Mesendoderm (in vitro differentiated cells): ENCODE data around the gene NFIA.

ENCODE experiments used
- DNase-seq: peaks from one replicate; pipeline ENCODE4 v3.0.0; 2013
- H2AK5ac ChIP-seq: 2 replicates; pipeline ENCODE4 v1.6.1; 2013; ENCODE audit warnings: low read length, inconsistent platforms
- H2BK120ac ChIP-seq: 2 replicates; pipeline ENCODE4 v1.6.1; 2013; ENCODE audit warnings: low read depth, mild to moderate bottlenecking, low read length, moderate library complexity, mixed read lengths
- H2BK15ac ChIP-seq: replicated peaks from 2 replicates; pipeline ENCODE4 v1.6.1; 2013; ENCODE audit warnings: low read depth, mild to moderate bottlenecking, moderate library complexity
- H2BK5ac ChIP-seq: 2 replicates; pipeline ENCODE4 v1.6.1; 2013; ENCODE audit warnings: low read length, inconsistent platforms
- H3K18ac ChIP-seq: 2 replicates; pipeline ENCODE4 v1.6.1; 2013; ENCODE audit warnings: mild to moderate bottlenecking, low read length, mixed read lengths
- H3K23ac ChIP-seq: one replicate; pipeline ENCODE4 v1.6.1; 2013; ENCODE audit warnings: low read length
- H3K27ac ChIP-seq: 2 replicates; pipeline ENCODE4 v1.5.1; 2013; ENCODE audit warnings: low read depth, mild to moderate bottlenecking, inconsistent platforms, low read length, moderate library complexity
- H3K27me3 ChIP-seq: 2 replicates; pipeline ENCODE4 v1.6.1; 2013; ENCODE audit warnings: low read length, control low read depth, mild to moderate bottlenecking, inconsistent platforms; ENCODE audit not compliant: insufficient read depth, poor library complexity
- H3K36me3 ChIP-seq: 2 replicates; pipeline ENCODE4 v1.6.1; 2013; ENCODE audit warnings: low read length, inconsistent platforms; ENCODE audit not compliant: control insufficient read depth, insufficient read depth
- H3K4ac ChIP-seq: one replicate; pipeline ENCODE4 v1.6.1; 2013; ENCODE audit warnings: low read depth, mild to moderate bottlenecking, low read length, moderate library complexity
- H3K4me1 ChIP-seq: 2 replicates; pipeline ENCODE4 v1.6.1; 2013; ENCODE audit warnings: low read depth, low read length, inconsistent platforms; ENCODE audit not compliant: control insufficient read depth
- H3K4me2 ChIP-seq: 2 replicates; pipeline ENCODE4 v1.6.1; 2013; ENCODE audit warnings: low read length
- H3K4me3 ChIP-seq: 2 replicates; pipeline ENCODE4 v1.5.1; 2013; ENCODE audit warnings: mild to moderate bottlenecking, low read length
- H3K56ac ChIP-seq: one replicate; pipeline ENCODE4 v1.6.1; 2013; ENCODE audit warnings: low read length
- H3K79me1 ChIP-seq: 2 replicates; pipeline ENCODE4 v1.6.1; 2013; ENCODE audit warnings: low read length, inconsistent platforms
- H3K79me2 ChIP-seq: 2 replicates; pipeline ENCODE4 v1.6.1; 2013; ENCODE audit warnings: mild to moderate bottlenecking, low read length; ENCODE audit not compliant: control insufficient read depth, insufficient read depth
- H3K9ac ChIP-seq: 2 replicates; pipeline ENCODE4 v1.6.1; 2013; ENCODE audit warnings: low read length, inconsistent platforms
- H4K5ac ChIP-seq: one replicate; pipeline ENCODE4 v1.6.1; 2013; ENCODE audit warnings: low read length
- H4K8ac ChIP-seq: one replicate; pipeline ENCODE4 v1.6.1; 2013; ENCODE audit warnings: low read depth, mild to moderate bottlenecking, control low read depth, low read length, moderate library complexity
- WGBS: extraction: QIAGEN DNeasy Blood & Tissue Kit; methylation state at CpG from one replicate; pipeline ENCODE4 v1.1.7; 2013; ENCODE audit warnings: low lambda C conversion rate, missing lambda C conversion rate; ENCODE audit not compliant: insufficient coverage; ENCODE audit errors: extremely low coverage; 5-methylcytosine and 5-hydroxymethylcytosine counted together

Gene NFIA

GRCh38 chr1:61204528-61204927 is 122.2 kb downstream of the NFIA start:
- no CpG with 5 or more reads among the region's 1 CpG for WGBS

DNA sequence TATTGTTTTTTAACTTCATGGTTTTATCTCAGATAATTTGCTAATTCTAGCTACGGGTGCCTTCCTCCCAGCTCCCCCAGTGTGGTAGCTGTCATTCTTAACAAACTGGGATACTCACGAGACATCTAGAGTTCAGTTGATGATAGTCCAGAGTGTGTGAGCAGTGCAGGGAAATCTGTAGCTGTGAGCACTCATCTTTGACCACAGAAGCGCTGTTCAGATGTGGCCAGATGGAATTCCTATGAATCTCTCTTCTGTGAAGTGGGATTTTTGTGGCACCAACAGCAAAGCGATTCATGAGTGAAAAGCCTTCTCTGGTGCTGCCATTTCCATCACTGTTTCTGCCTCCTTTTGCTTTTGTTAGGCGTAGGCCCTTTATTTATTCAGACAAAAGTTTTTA is 125.1 kb downstream of the NFIA start:
- no peak overlapping the region for H3K4me2 ChIP-seq
- no peaks in the 10 kb centered on the region for H3K79me2 ChIP-seq
- no peaks in the 10 kb centered on the region for H3K79me1 ChIP-seq
- no peak overlapping the region for H3K4me3 ChIP-seq
- no peak overlapping the region for H2BK120ac ChIP-seq
- H2BK5ac ChIP-seq: no peak overlapping the region
- no peaks in the 10 kb centered on the region for H3K36me3 ChIP-seq
- no peak overlapping the region for H3K56ac ChIP-seq
- H3K4ac ChIP-seq: no peak overlapping the region
- H4K8ac ChIP-seq: no peak overlapping the region
- H3K18ac ChIP-seq: no peak overlapping the region
- no peaks in the 10 kb centered on the region for H3K4me1 ChIP-seq
- no peak overlapping the region for H3K9ac ChIP-seq
- H4K5ac ChIP-seq: no peak overlapping the region
- no peak overlapping the region for H2BK15ac ChIP-seq
- no peaks in the 10 kb centered on the region for H3K27me3 ChIP-seq
- WGBS: no CpG with 5 or more reads among the region's 5 CpGs
- H3K23ac ChIP-seq: no peak overlapping the region
- no peak for DNase-seq
- H3K27ac ChIP-seq: no peak overlapping the region
- no peak overlapping the region for H2AK5ac ChIP-seq

More at GRCh38 chr1:61204528-61204927, 122.2 kb downstream of the NFIA start:
- Histone ChIP-seq H3K4me2 (no peak overlapping the region), H3K27ac (no peak overlapping the region), H4K8ac (no peak overlapping the region), H3K9ac (no peak overlapping the region), H3K36me3 (no peaks in the 10 kb centered on the region), H3K4me1 (no peaks in the 10 kb centered on the region), H3K79me1 (no peaks in the 10 kb centered on the region), H4K5ac (no peak overlapping the region), H3K56ac (no peak overlapping the region), H3K4me3 (no peak overlapping the region), H2AK5ac (no peak overlapping the region), H3K23ac (no peak overlapping the region), H3K4ac (no peak overlapping the region), H2BK120ac (no peak overlapping the region), H3K18ac (no peak overlapping the region), H2BK15ac (no peak overlapping the region), H3K79me2 (no peaks in the 10 kb centered on the region), H3K27me3 (no peaks in the 10 kb centered on the region), H2BK5ac (no peak overlapping the region)
- no peak for DNase-seq

- no peaks in the 10 kb centered on the region for H3K79me2 ChIP-seq
- no peaks in the 10 kb centered on the region for H3K27me3 ChIP-seq
- no peaks in the 10 kb centered on the region for H3K4me1 ChIP-seq
- H2BK120ac ChIP-seq: no peak overlapping the region
- no peak overlapping the region for H2BK5ac ChIP-seq
- no peak overlapping the region for H3K18ac ChIP-seq
- H4K5ac ChIP-seq: no peak overlapping the region
- DNase-seq: no peak
- H3K9ac ChIP-seq: no peak overlapping the region
- H4K8ac ChIP-seq: no peak overlapping the region
- no peak overlapping the region for H3K4ac ChIP-seq
- no peaks in the 10 kb centered on the region for H3K79me1 ChIP-seq
- H3K36me3 ChIP-seq: no peaks in the 10 kb centered on the region
- H2AK5ac ChIP-seq: no peak overlapping the region
- no peak overlapping the region for H3K4me2 ChIP-seq
- H3K27ac ChIP-seq: no peak overlapping the region
- no peak overlapping the region for H3K23ac ChIP-seq
- H2BK15ac ChIP-seq: no peak overlapping the region
- H3K4me3 ChIP-seq: no peak overlapping the region
- H3K56ac ChIP-seq: no peak overlapping the region
Observed at GRCh38 chr1:61208172-61208571, 125.8 kb downstream of the NFIA start.

GRCh38 chr1:61208831-61209230 is 126.5 kb downstream of the NFIA start:
- Histone ChIP-seq H3K79me1 (no peaks in the 10 kb centered on the region), H2AK5ac (no peak overlapping the region), H3K18ac (no peak overlapping the region), H3K23ac (no peak overlapping the region), H3K79me2 (no peaks in the 10 kb centered on the region), H3K4ac (no peak overlapping the region), H3K56ac (no peak overlapping the region), H4K5ac (no peak overlapping the region), H3K4me1 (no peaks in the 10 kb centered on the region), H3K36me3 (no peaks in the 10 kb centered on the region), H2BK120ac (no peak overlapping the region), H3K4me3 (no peak overlapping the region), H3K4me2 (no peak overlapping the region), H2BK5ac (no peak overlapping the region), H2BK15ac (no peak overlapping the region), H3K9ac (no peak overlapping the region), H3K27me3 (no peaks in the 10 kb centered on the region), H3K27ac (no peak overlapping the region), H4K8ac (no peak overlapping the region)
- WGBS: no CpG with 5 or more reads among the region's 2 CpGs
- DNase-seq: no peak

GRCh38 chr1:61210435-61211154 is 128.2 kb downstream of the NFIA start:
- Histone ChIP-seq H2AK5ac (no peak overlapping the region), H3K4me2 (no peak overlapping the region), H3K4me3 (no peak overlapping the region), H3K18ac (no peak overlapping the region), H3K27ac (no peak overlapping the region), H2BK5ac (no peak overlapping the region), H2BK120ac (no peak overlapping the region), H3K4ac (no peak overlapping the region), H3K27me3 (no peaks in the 10 kb centered on the region), H3K9ac (no peak overlapping the region), H3K36me3 (no peaks in the 10 kb centered on the region), H2BK15ac (no peak overlapping the region), H3K79me2 (no peaks in the 10 kb centered on the region), H4K8ac (no peak overlapping the region), H4K5ac (no peak overlapping the region), H3K23ac (no peak overlapping the region), H3K79me1 (no peaks in the 10 kb centered on the region), H3K56ac (no peak overlapping the region), H3K4me1 (no peaks in the 10 kb centered on the region)
- whole genome bisulfite sequencing: no CpG with 5 or more reads among the region's 3 CpGs
- DNase-seq: peak; percentile 15
